A673 (cell line): ENCODE results near the gene IL26. TPM values are rescaled to one million over a fixed set of nuclear protein-coding genes. Genes with fewer than 3 reads are reported as not detected.

Experiments used
- BruUV-seq: library from RNA; stranded (reverse); fragments of 400-500 nt; replicated peaks from 2 replicates; lab custom pipeline; 2021; lab: Mats Ljungman, UMichigan
- CTCF ChIA-PET: fragments of 300-600 bp; sonication (Branson Sonifier 250); formaldehyde crosslinking; loops from one replicate; lab custom pipeline; 2022; ENCODE audit warnings: antibody characterized with exemption; lab: Charles Lee
- POLR2A ChIA-PET: fragments of 300-600 bp; sonication (Branson Sonifier 250); formaldehyde crosslinking; loops from one replicate; lab custom pipeline; 2022; ENCODE audit warnings: antibody characterized with exemption; ENCODE audit not compliant: low non-redundant PET; lab: Charles Lee
- DNase-seq: peaks from one replicate; pipeline ENCODE4 v3.0.0-alpha.2; 2015; ENCODE audit warnings: low spot score
- H3K27ac ChIP-seq: fragments of 200-600 bp; sonication (generic); 2 replicates; pipeline ENCODE4 v1.5.1; 2016; ENCODE audit warnings: mixed run types, low read depth, mild to moderate bottlenecking, mixed read lengths, antibody characterized with exemption, low read length; ENCODE audit not compliant: poor library complexity, severe bottlenecking
- H3K27me3 ChIP-seq: fragments of 200-600 bp; sonication (generic); replicated peaks from 2 replicates; pipeline ENCODE4 v1.6.1; 2017; ENCODE audit warnings: mixed run types, low read depth, mild to moderate bottlenecking, mixed read lengths, antibody characterized with exemption, low read length; ENCODE audit not compliant: insufficient read depth, poor library complexity
- H3K36me3 ChIP-seq: fragments of 200-600 bp; sonication (generic); 2 replicates; pipeline ENCODE4 v1.6.1; 2016; ENCODE audit warnings: mixed run types, mild to moderate bottlenecking, mixed read lengths, antibody characterized with exemption, low read length; ENCODE audit not compliant: insufficient read depth, poor library complexity, severe bottlenecking
- H3K4me1 ChIP-seq: fragments of 200-600 bp; sonication (generic); 2 replicates; pipeline ENCODE4 v1.6.1; 2017; ENCODE audit warnings: mixed run types, mild to moderate bottlenecking, mixed read lengths, antibody characterized with exemption, low read length; ENCODE audit not compliant: insufficient read depth, poor library complexity, severe bottlenecking
- H3K4me3 ChIP-seq: fragments of 200-600 bp; sonication (generic); 2 replicates; pipeline ENCODE4 v1.5.1; 2016; ENCODE audit warnings: low read depth, mixed run types, mild to moderate bottlenecking, mixed read lengths, low read length; ENCODE audit not compliant: poor library complexity, severe bottlenecking
- H3K9me3 ChIP-seq: fragments of 200-600 bp; sonication (generic); 2 replicates; pipeline ENCODE4 v1.6.1; 2016; ENCODE audit warnings: mixed run types, low read depth, mild to moderate bottlenecking, mixed read lengths, antibody characterized with exemption, low read length; ENCODE audit not compliant: poor library complexity, severe bottlenecking
- CTCF ChIP-seq: fragments of 300-800, 200-600 bp; sonication (generic); conservative IDR thresholded peaks from 2 replicates; pipeline ENCODE4 v1.5.1; 2017; ENCODE audit warnings: low read depth, mild to moderate bottlenecking, antibody characterized with exemption, low read length, moderate library complexity, mixed read lengths
- EZH2 ChIP-seq: fragments of 200-600 bp; sonication (generic); IDR thresholded peaks from 2 replicates; pipeline ENCODE4 v1.6.1; 2017; ENCODE audit warnings: borderline replicate concordance, low read depth, mild to moderate bottlenecking, mixed read lengths, antibody characterized with exemption, low read length; ENCODE audit not compliant: poor library complexity, severe bottlenecking
- intact Hi-C: fragments of 100-400 bp; cut with micrococcal nuclease; formaldehyde crosslinking; loops from one replicate; pipeline ENCODE4 v1.10.0; 2022; ENCODE audit not compliant: unreplicated experiment
- total RNA-seq: library from RNA; stranded (reverse); gene quantifications from 2 replicates; pipeline ENCODE4 v1.2.3, GENCODE V29; 2021

The IL26 gene
- total RNA-seq, 1 experiment from 2014 or later = not detected

GRCh38 chr12:68267892-68268396 lies 42.3 kb upstream of the IL26 start:
- DNase-seq = no peak
- intact Hi-C loops = no loop called here
- ChIA-PET CTCF (no interaction called here), POLR2A (no interaction called here)
- H3K9me3 ChIP-seq = no peaks in the 10 kb centered on the region
- peaks cover 6% of the 10 kb centered on the region for H3K27me3 ChIP-seq
- no peak overlapping the region for H3K4me3 ChIP-seq
- H3K36me3 ChIP-seq = no peaks in the 10 kb centered on the region
- TF ChIP-seq EZH2 (no peak), CTCF (no peak)
- H3K27ac ChIP-seq = no peak overlapping the region
- no TSS peak for BruUV-seq
- no peaks in the 10 kb centered on the region for H3K4me1 ChIP-seq

GRCh38 chr12:68264857-68265256 lies 39.2 kb upstream of the IL26 start:
- no peaks in the 10 kb centered on the region for H3K36me3 ChIP-seq
- H3K4me1 ChIP-seq = no peaks in the 10 kb centered on the region
- DNase-seq = no peak
- ChIA-PET POLR2A (no interaction called here), CTCF (no interaction called here)
- H3K27me3 ChIP-seq = peaks cover 22% of the 10 kb centered on the region
- no peak overlapping the region for H3K27ac ChIP-seq
- H3K9me3 ChIP-seq = no peaks in the 10 kb centered on the region
- TF ChIP-seq CTCF = no peak
- no TSS peak for BruUV-seq
- intact Hi-C loops = no loop called here
- H3K4me3 ChIP-seq = no peak overlapping the region

GRCh38 chr12:68264158-68264855 lies 38.7 kb upstream of the IL26 start:
- TF ChIP-seq CTCF = no peak
- TF ChIP-seq EZH2 = no peak
- H3K9me3 ChIP-seq = no peaks in the 10 kb centered on the region
- H3K27me3 ChIP-seq = peaks cover 24% of the 10 kb centered on the region
- no peak for DNase-seq
- BruUV-seq = no TSS peak
- H3K4me1 ChIP-seq = no peaks in the 10 kb centered on the region
- POLR2A ChIA-PET = no interaction called here
- CTCF ChIA-PET = no interaction called here
- H3K4me3 ChIP-seq = no peak overlapping the region
- no peaks in the 10 kb centered on the region for H3K36me3 ChIP-seq
- intact Hi-C loops = no loop called here
- H3K27ac ChIP-seq = no peak overlapping the region
